ENCODE results near the gene CCDC92B.

CCDC92B gene

DNA sequence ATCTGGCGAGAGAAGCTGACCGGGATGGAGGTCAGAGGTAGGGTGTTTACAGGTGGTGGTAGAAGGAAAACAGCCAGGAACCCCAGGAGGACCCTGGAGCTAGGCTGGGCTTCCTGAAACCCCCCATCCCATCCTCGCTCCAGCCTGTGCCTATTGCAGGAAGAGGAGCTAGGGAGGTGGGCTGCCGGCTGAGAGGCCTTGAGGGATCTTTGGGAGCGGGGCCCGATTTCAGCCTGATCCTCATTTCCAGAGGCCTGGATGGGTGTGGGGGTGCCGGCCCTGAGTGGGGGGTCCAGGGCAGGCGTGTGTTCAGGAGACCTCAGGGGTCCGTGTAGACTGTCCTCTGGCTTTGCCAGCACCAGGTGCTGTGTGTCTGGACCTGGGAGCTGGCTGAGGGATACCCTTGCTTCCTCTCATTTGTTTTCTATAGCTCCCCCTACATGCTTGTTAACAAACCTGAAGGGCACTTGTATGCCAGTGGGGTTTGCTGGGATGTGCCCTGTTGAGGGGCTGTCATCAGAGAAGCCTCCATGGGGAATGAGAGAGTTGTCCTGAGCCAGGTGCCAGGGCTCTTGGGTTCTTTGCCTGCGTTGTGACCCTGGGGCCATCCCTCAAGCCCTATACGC lies 27.9 kb upstream of the CCDC92B start:
- DNase-seq: peak; percentile 33

DNA sequence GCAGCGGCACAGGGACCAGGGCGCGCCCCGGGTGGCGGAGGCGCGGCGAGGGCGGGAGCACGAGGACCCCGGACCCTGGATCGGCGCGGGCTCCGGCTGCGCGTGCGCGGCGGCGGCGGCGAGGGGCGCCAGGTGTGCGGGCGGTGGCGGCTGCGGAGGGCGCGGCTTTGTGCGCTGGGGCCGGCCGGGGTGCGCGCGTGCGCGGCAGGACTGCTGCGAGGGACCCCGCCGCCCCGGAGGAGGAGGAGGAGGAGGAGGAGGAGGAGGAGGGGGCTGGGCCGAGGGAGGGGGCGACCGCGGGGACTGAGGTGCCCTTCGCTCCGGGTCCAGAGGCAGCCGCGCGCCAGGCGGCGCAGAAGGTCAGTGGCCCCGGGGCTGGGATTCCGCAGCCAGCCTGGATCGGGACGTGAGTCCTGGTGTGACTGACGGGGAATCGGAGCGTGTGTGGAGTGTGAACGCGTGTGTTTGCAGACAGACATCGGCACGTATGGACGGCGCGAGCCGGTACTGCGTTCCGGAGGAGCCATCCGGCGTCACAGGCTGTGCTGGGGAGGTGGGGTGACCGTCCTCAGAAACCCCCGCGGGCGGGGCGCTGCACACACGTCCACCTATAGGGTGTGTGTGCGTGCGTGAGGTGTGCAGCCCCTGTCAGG lies 27.3 kb upstream of the CCDC92B start:
- peak; percentile 61 for DNase-seq

DNA sequence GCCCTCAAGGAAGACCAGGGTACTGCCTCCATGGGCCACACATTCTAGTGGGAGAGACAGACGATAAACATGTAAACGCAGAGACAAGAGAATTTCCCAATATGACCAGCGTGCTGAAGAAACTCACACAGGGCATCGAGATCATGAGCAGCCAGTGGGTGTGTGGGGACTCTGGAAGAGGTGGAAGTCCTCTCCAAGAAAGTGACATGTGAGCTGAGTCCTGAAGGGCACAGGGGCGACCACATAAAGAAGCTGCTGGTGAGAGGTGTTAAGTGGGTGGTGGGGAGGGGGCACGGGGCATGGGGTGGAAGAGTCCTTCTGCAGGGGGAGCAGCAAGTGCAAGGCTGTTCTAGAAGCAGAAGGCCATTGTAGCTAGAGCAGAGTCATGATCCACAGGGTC lies 25.8 kb upstream of the CCDC92B start:
- no peak for DNase-seq

DNA sequence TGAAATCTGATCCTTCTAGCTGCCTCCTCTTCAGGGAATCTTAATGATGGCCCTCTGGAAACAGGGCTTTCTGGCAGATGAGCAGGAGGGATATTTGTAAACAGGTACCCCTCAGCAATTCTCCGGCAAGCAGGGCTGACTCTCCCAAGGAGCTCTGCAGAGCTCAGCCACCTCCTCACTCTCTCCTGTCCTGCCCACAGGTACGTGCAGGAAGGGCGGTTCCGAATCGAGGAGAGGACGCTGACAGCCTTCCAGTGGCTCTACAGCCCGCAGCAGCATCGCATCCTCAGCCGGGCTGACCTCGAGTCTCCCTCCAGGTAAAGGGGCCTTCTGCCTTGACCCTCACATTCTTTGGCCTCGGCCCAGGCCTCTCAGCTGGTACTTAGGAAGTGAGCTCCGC lies 20.7 kb upstream of the CCDC92B start:
- peak; percentile 18 for DNase-seq

DNA sequence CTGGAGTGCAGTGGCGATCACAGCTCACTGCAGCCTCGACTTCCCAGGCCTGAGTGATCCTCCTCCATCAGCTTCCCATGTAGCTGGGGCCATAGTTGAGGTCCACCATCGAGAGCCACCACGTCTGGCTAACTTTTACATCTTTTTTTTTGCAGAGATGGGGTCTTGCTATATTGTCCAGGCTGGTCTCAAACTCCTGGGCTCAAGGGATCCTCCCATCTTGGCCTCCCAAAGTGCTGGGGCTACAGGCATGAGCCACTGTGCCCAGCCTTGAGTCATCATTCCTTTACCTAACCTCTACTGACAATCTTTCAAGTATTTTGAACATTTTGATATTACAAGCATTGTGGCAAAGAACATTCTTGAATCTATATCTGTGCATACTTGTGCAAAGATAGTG lies 9.4 kb upstream of the CCDC92B start:
- DNase-seq: no peak

DNA sequence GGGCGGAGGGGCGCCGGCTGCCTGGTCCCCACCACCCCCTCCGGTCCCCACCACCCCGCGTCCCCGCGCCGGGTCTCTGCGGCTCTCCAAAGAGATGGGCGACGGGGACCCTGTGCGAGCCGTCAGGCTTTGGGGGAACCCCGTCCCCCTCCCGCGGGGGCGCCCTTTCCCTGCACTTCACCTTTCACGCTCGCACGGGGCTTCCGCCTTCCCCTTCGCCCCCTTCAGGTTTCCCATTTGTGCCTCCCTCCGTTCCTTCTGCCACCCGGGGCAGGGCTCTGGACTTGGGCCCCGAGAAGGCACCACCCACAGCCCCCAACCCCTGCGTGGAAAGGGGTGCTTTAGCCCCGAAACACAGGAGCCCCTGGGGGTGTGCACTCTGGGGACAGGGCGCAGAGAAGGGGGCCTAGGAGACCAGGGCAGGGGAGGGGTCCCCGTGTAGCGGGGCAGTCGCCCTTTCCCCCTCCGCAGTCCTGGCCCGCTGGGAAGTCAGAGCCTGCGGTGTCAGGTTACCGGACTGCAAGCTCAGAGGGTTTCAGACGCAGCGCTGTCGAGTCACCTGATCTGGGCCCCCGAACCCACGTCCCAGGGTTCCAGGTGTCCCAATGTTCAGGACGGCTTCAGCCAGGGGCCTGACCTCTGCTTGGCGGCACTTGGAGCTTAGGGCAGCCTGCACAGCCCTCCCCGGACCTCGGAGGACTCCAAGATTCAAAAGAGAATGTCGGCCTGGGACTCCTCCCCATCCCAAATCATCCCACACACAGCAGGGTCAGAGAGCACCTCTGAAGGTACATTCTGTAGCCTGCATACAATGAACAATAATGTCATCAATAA lies 6.7 kb upstream of the CCDC92B start:
- peak; percentile 59 for DNase-seq

DNA sequence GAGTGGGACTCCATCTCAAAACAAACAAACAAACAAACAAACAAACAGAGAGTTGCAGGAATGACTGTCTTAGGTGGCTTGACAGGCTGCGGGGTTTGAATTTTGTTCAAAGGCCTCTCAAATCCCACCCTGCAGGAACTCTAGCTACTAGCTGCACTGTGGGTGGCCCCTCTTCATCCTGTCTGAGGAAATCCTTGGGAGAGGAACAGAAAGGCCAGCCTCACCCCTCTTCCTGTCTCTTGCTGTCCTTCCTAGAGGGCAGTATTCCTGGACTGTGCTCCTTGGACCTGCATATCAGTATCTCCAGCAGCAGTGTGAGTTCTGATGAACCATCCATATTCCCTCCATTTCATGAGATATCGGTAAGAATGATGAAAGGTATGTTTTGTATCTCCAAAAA lies 2.0 kb upstream of the CCDC92B start:
- no peak for DNase-seq

DNA sequence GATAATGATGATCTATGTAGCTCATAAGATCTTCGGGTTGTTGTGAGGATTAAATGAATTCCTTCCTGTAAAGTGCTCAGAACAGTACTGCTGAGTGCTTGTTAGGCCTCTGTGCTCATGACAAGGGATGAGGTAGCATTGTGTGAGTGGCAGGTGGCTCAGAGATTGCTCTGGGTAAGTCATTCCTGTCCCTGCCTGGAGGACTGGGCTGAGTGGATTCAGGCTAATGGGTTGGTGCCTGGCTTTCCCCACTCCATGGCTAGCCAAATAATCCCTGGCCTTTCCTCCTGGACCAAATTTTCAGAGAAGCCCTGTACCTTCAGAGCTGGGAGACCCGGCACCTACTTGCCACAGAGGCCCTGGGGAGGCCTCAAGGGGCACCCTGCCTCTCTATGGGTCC lies 1.3 kb upstream of the CCDC92B start:
- DNase-seq: peak; percentile 65

DNA sequence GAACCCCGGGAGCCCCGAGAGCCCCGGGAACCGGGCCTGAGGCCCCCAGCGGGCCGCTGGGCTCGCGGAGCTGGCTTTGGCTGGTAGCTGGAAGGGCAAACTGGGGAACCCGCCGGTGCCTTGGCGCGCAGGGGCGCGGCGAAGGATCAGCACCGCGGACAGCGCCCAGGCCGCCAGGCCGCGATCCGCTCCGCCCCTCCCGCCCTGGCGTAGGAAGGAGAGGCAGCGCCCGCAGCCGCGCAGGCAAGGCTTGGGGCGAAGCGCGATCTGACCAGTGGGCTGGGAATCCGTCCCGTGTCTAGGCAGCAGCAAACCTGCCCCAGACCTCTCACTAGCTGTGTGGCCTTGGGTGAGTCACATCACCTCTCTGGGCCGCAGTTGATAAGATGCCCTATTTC lies 331 bp upstream of the CCDC92B start:
- peak; percentile 88 for DNase-seq

DNA sequence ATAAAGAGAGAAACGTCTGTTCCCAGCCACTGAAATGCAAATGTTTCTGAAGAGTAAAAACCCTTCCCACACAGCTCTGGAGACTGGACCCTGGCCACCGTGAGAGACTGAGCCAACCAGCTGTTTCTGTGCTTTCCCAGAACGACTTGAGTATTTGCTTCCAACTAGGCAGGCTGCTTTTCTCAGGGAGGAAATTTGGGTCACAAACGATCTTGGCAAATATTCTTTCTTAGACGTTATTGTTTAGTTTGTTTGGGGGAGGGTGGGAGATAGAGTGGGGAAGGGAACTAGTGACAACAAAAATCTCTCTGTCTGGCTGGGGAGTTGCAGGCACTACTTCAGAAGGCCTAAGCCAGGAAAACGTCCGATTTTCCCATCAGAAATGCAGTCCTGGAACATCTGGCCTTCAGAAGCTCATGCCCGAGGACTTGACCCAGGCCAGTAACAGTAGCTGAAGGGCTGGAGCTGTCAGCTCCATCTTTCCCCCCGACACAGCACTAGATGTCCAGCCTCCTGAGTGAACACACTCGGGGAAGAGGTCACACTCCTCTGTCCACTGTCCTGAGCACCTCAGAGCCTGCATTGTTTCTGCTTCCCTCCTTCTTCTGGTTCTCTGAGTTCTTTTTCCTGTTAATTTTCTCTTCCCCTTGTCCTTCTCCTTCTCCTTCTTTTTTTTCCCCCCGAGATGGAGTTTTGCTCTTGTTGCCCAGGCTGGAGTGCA lies 4.0 kb downstream of the CCDC92B start:
- DNase-seq: no peak

DNA sequence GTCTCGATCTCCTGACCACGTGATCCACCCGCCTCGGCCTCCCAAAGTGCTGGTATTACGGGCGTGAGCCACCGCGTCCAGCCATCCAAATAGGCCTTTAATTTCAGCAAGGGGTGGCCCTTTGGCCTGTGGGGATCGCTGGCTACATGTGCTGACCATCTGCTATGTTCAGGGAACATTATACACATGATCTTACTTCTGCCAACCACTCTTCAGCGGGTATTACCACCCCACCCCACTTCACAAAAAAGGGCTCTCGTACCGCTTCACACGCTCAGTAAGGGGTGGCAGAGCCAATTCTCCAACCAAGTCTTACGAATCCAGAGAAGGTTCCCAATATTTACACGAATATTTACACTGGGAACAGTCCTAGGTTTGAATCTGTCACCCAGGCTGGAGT lies 11.8 kb downstream of the CCDC92B start:
- no peak for DNase-seq

DNA sequence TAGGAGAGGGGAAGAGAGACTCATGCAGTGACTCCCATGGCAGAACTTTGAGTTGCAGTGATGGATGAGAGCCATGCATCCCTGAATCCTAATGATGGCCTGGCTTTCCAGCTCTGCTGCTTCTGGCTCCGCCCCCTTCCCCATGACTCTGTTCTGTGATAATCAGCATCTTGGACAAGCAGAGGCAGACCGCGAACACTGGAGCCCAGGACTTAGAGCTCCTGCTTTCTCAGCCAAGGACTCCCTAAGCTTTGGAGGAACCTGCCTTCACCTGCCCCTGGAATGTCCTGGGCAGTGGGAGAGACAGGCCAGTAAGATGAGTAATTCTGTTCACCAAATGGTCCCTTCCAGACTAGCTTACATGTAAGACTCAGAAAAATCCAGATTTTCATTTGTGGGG lies 12.5 kb downstream of the CCDC92B start:
- no peak for DNase-seq

DNA sequence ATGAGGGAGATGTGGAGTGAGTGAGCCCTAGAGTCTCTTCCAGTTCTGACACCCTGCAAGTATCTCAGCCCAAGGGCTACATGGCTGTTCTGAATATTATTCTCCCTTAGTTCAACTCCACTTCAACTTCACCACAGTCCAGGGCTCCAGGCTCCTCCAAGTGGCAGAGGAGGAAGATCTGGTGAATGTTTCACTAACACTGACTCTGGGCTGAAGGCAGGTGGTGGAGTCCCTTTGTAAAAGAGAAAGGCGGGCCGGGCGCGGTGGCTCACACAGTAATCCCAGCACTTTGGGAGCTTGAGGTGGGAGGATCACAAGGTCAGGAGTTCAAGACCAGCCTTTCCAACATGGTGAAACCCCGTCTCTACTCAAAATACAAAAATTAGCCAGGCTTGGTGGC lies 13.6 kb downstream of the CCDC92B start:
- DNase-seq: no peak

DNA sequence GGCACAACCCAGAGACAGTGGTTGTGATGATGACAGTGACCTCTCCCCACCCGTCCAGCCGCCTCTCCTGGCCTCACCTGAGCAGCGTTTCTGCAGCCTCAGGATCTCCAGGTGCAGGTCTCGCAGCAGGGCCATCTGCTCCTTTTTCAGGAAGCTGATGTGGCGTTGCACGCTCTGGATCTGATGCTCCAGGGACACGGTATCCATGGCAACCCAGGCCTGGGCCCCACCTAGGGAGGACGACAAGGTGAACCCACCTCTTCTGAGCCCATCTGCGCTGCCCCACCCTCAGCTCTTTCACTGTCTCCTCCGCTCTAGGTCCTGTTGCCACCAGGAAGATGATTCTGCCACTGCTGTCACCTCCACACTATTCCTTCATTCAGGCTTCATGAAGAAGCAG lies 14.5 kb downstream of the CCDC92B start:
- no peak for DNase-seq

DNA sequence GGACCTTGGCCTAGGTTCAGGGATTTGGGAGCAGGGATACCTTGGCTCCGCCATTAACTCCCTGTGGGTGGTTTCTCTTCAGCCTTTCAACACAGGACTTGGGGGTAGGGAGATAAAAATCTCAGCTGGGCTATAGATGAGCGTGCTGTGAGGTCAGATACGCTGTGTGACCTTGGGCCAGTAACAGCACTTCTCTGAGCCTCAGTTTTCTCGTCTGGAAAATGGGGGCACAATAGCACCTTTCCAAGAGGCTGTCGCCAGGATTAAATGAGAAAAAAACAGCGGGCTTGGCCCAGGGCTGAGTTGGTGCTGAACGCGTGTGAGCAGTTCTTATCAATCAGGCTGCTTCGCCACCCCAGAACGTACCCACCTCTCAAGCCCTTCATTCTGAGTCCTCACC lies 17.6 kb downstream of the CCDC92B start:
- DNase-seq: no peak

DNA sequence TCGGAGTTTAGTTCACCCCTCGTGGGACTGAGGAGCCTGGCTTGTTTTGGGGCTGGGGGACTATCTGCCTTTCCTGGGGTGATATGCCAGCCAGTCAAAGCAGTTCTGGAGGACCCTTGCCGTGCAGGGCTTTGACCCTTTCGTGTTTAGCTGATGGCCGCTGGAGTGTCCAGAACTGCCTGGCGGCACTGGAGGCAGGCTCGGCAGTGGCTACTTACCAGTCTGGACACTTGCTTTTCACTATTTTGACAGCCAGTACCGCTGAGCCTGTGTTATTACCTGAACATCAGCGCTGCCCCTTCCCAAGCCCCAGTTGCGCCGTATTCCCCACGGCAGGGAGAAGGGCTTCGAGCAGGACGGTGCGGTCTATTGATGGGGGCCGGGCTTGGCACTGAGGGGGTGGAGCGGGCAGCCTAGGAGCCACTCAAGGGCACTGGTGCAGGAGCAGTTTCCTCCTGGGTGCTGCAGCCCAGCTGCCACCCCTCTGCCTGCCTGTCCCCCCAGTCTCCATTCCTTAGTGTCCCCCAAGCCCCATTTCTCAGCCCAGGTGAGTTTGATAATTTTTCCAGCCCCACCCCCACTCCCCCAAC lies 18.6 kb downstream of the CCDC92B start:
- no peak for DNase-seq

DNA sequence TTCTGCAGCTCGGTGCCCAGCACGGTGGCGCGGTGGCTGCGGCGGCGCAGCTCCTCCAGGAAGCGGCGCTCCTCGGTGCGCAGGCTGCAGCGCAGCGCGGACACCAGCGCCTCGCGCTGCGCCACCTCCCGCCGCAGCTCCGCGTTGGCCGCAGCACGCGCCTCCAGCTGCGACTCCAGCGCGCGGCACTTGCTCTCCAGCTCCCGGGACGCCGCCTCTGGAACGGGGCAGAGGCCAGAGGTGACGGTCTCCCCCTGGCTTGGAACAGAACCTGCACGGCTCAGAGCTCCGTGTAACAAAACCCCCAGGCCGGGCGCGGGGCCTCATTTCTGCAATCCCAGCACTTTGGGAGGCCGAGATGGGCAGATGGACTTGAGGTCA lies 24.7 kb downstream of the CCDC92B start:
- peak; percentile 81 for DNase-seq

DNA sequence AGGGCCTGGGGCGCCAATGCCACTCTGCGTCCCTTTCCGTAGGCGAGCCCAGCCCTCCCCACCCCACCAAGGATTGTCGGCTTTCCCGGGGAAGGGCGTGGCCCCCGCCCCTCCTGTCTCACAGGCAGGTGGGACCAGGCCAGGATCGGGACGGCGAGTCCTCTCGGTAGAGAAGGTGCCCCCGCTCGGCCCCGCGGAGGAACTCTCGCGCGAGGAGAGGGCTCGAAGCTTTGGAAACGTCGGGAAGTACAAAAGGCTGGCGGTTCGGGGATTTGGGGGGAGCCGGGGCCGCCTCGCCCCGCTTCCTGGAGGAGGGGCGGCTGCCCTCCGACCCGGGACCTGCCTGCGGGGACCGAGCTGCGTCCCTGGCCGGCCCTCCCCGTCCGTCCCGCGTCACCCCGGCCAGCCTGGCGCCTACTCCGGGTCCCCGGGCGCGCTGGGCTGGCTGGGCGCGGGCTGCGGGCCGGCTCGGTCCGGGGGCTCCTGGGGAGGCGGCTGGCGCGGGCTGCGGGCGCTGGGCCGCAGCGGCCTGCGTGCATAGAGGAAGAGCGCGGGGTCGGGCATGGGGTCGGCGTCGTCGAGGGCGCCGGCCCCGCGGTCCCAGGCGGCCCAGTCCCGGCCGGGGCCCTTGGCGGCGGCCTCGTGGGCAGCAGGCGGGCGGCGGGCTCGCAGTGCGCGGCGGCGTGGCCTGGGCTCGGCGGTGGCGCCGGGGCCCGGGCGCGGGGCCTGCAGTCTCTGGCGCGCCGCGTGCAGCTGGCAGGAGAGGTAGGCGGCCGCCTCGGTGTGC lies 25.3 kb downstream of the CCDC92B start:
- DNase-seq: peak; percentile 76

DNA sequence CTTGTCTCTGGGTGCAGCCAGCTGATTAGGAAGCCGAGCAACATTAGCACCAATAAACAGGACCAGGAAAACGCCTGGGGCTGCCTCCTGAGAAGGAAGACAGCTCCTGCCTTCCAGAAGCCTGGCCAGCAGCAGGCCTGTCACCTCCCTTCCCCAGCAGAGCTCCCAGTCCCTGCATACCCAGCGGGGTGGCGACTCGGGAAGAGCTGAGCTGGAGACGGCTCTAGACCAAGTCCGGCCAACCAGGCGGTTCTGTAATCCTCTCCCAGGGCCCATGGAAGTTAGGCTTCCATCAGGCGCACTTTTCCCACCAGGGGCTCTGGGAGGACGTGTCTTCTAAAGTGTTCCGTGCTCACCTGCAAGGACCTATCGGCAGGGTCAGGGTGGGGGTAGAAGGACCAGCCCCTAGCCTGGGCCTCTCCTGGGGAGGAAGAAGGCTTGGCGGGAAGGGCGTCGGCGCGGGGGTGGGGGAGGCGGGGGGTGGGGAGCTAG lies 25.9 kb downstream of the CCDC92B start:
- peak; percentile 58 for DNase-seq

DNA sequence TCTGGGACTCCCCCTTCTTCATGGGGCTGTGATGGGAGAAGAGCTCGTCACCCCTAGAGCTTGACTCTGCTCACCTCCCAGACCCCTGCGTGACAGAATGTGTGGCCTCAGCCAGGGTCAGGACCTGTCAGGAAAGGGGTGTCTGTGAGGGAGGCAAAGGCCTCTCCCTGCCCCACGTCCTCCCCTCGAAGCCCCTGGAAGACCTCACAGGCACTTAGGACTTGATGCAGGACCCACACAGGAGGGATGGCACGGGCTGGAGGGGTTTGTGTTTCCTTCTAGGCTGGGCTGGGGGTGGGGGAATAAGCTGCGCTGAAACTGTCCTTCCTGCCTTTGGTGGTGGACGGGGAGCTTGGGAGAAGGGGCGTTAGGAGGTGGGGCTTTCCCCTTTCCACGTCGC lies 26.8 kb downstream of the CCDC92B start:
- DNase-seq: no peak

DNA sequence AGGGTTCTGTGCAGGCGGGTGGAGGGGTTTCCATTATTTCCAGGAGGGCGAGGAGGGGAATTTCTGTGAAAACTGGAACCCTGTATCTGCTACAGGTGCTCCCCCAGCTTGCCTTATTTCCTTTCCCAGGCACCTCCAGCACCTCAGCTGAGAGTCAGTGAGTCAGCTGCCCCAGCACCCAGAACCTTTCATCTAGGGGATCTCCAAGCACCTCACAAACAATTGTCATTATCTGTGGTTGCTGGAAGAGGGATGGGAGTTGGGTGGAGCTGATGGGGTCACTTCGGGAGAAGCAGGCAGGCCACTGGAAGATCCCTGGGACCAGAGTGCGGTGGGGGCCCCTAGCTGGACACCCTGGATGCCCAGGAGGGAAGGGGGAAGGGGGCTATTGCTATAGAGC lies 27.8 kb downstream of the CCDC92B start:
- no peak for DNase-seq

DNA sequence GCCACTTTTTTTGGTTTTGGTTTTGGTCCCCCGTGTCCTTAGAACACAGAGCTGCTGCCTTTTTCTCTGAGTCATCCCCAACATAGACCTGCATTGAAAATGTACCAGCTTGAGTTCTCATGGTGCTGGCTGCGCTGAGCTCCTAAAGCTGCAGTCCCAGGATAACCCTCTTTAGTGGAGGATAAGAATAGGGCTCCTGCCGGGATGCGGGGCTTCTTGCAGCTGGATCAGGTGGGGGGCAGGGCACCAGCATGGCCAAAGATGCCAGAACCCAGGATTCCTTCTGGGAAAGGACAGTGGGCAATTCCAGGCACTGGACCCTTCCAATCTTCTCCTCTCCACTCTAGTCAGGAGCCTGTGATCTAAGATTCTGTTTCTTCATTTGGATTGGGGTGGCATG lies 29.6 kb downstream of the CCDC92B start:
- DNase-seq: no peak

Measured in DMS53 (cell line).